Stimulated activated naive CD4-positive, alpha-beta T cell (primary cell): Measurements from ENCODE around the gene THSD1.
"Not testable (repeated sequence)": the region's sequence is repeated elsewhere in the genome, so short reads cannot be mapped to it uniquely, and the experiment has no call there.

Experiments
- DNase-seq, 6 experiments: peaks; one replicate each; lab custom pipeline; 2025; lab: John Stamatoyannopoulos, UW

THSD1 gene

GRCh38 chr13:52411629-52412028 lies 5.7 kb upstream of the THSD1 start:
- no peak for DNase-seq

DNA sequence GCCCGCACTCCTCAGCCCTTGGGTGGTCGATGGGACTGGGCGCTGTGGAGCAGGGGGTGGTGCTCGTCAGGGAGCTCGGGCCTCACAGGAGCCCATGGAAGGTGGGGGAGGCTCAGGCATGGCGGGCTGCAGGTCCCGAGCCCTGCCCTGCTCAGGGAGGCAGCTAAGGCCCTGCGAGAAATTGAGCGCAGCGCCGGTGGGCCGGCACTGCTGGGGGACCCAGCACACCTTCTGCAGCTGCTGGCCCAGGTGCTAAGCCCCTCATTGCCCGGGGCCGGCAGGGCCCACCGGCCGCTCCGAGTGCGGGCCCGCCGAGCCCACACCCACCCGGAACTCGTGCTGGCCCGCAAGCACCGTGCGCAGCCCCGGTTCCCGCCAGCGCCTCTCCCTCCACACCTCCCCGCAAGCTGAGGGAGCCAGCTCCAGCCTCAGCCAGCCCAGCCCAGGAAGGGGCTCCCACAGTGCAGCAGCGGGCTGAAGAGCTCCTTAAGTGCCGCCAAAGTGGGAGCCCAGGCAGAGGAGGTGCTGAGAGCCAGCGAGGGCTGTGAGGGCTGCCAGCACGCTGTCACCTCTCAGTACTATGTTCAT lies 2.2 kb upstream of the THSD1 start:
- DNase-seq = not testable (repeated sequence)

GRCh38 chr13:52407436-52407835 lies 1.5 kb upstream of the THSD1 start:
- not testable (repeated sequence) for DNase-seq

GRCh38 chr13:52406629-52407028 lies 657 bp upstream of the THSD1 start:
- DNase-seq = no peak

DNA sequence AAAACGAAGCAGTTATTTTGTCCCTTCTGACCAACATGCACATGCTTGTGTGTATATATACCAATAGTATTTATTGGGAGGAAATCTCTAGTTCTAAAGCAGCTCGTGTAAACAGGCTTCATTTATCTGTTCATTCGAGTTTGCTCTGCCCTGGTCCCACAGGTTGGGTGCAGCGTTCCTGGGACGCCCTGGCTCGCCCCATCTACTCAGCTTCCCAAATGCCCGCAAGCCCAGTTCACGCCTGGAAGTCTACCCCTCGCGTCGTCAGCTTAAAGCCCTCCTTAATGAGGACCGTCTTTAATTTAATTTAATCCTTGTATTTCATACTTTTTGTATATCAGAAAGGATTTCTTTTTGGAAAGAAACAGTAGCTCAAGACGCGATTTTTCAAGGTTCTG lies 604 bp downstream of the THSD1 start:
- DNase-seq = no peak

DNA sequence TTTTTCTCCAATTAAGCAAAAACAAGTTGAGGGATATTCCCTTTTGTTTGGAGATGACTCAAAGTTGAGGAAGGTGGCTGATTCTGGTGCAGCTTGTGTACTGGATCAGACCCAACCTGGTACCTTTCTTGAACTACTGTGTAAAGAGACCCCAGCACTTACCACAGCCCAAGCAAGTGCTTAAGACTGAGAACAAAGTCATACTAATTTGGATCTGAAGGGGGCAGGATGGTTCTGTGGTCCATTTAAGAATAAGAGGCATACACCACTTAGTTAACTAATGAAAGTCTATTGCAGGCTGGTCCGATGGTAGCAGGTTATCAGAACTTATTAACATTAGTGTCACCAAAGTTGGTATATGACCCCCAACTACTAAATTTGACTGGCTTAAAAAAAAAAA lies 6.3 kb downstream of the THSD1 start:
- DNase-seq = no peak

GRCh38 chr13:52399046-52399445 lies 6.9 kb downstream of the THSD1 start:
- no peak for DNase-seq

DNA sequence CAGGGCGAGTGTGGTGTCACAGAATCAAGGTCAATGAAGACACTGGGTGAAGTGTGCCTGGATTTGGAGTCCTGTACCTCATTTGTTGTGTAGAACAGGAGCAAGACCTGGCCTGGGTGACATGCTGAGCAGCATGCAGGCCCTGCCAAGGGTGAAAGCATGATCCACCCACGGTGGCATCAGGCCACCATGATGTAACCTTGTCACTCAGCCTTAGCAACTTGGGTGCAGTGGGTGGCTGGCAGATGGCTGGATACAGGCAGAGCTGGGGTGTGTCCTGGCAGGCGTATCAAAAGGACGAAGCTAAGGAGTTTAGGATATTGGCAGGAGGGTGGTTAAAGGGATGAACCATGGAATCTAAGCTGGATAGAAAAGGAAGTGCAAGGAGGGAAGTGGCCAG lies 10.3 kb downstream of the THSD1 start:
- DNase-seq = no peak

GRCh38 chr13:52394586-52394985 lies 11.4 kb downstream of the THSD1 start:
- DNase-seq = no peak

DNA sequence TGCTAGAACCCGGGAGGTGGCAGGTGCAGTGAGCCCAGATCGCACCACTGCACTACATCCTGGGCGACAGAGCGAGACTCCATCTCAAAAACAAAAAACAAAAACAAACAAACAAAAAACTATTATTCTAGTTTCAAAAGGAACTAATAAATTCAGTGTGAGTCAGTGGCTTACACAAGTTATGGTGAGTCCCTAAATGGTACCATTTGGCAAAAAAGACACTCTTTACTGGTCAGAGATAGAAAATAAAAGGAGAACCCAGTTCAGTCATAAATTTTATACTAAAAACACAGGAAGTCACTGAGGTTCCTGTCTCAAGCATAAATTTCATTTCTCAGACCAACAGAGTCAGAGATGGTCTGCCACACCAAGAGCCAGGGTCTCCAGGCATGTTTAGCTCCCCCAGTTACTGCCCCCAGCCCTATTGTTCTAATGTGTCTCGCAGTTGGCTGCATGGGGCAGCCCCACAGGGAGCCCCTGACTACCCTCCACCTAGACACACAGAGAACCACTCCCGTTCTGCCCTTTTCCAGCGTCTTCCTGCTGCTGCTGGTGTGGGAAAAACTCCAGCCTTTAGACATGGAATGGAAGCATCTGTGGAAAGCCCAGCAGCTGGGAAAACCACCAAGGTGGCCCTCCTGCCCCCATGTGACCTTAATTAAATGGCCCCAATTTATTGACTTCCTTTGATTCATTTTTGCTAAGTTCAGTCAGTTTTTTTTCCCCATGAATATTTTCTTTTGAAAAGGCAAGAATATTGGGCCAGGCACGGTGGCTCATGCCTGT lies 12.2 kb downstream of the THSD1 start:
- no peak for DNase-seq

DNA sequence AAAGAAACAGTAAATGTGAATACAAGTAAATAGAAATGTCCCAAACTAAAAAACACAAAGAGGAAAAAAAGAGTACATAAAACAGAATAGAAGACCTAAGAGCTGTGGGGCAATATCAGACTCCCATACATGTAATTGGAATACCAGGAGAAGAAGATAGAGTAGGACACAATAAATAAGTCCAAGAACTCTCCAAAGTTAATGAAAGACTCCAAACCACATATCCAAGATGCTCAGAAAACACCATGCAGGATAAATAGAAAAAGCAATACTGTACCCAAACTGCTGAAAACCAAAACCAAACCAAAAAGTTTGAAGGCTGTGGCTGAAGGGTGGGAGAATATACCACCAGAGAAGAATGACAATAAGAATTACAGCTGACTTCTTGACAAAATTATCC lies 18.3 kb downstream of the THSD1 start:
- no peak for DNase-seq

DNA sequence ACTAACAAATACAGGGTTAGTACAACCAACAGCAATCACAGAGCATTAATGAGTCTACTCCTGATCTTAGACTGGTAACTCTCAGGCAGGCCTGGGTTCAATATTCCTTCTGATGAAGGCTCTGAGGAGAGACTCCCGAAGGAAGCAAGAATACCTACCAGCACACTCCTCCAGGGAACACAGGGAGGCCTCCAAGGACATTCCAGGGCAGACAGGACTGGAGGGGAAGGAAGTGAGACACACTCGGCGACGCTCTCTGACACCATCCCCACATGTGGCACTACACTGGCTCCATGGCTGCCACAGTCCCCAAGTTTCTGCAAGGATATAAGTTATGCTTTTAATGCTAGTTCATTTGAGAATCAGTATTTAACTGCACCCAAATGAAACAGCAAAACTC lies 20.1 kb downstream of the THSD1 start:
- no peak for DNase-seq

DNA sequence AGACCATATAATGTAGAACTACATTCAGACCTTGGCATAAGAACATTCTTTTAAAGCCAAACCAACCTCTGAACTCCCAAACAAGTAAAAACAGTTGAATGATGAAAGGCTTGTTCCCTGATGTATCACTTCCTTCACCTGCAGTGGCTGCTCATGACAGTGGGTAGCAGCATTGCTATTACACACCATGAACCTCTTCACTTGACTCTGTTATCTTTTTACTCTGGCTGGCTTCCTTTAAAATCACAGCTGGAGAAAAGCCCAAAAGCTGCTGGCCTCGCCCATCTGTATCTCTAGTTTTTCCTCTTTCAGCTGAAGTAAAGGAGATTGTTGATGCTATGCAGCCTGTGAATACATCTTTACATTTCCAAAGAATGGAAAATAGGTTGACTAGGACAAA lies 22.6 kb downstream of the THSD1 start:
- DNase-seq = no peak

GRCh38 chr13:52378312-52378711 lies 27.7 kb downstream of the THSD1 start:
- no peak for DNase-seq

DNA sequence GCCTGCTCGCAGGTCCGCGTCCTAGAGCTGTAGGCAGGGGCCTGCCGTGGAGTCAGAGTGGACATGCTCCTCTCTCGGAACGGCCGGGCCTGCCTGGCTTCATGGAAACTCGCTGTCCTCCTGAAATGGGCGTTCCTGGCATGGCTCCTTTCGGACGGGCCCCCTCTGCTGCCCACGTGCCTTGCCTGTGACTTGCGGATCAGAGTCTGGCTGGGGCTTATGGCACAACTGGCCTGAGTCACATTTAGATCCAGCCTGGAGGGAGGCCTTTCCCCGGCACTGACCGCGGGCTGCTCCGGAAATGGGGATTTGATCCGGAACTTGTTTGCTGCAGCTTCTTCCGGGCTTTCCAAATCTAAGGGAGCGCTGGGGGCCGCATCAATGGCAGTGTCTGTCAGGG lies 28.1 kb downstream of the THSD1 start:
- DNase-seq = no peak

DNA sequence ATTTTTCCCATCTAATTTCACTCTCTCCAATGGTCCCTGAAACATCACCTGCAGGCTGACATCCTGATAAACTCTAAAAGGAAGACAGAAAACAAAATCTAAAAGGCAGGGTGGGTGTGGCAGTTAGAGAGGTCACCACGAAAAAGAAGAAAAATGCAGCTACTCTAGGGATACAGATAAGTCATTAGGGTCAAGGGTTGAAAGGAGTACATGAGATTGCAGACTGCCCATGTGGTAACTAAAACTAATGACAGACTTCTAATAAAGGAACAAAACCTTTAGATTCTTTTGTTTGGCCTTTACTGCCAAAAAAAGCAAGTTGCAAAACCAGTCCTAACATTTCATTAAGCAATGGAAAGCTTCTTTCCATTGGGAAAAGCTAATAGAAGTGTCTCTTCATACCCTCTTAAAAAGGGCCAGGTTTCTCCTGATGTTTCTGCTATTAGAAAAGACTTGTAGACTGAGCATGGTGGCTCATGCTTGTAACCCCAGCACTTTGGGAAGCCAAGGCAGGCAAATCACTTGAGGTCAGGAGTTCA lies 31.0 kb downstream of the THSD1 start:
- no peak for DNase-seq

DNA sequence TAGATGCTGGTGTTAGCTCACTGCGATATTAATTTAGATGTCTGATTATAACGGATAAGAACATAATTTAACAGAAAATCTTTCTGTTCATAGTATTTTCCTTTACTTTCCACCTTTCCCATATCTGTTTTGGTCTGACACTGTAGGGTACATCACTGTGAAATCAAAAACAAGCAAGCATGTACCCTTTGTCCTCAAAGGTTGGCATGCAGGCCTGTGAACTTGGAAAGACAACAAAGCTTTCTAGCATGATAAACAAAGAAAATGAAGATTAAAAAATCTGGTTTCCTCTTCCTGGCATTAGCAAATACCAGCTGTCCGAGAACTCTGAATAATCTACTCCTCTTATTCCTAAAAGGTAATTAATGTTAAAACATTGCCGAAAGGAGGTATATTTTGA lies 31.6 kb downstream of the THSD1 start:
- DNase-seq = no peak

DNA sequence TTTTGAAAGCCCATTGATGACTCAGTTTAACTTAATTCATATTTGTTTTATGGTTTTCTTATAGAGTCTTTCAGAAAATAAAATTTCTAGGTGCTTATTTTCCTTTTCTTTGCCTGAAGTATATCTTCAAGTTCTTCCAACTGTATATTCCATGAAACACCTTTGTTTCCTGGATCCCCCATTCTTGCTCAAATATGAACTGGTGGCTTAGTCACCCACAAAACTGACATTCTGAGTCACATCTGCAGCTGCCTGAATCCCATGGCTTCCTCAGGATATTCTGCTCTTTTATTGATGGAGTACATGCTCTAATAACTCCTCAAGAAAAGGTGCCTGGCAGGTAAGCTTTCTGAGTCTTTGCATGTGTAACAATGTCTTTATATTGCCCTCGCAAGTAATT lies 32.7 kb downstream of the THSD1 start:
- not testable (repeated sequence) for DNase-seq

DNA sequence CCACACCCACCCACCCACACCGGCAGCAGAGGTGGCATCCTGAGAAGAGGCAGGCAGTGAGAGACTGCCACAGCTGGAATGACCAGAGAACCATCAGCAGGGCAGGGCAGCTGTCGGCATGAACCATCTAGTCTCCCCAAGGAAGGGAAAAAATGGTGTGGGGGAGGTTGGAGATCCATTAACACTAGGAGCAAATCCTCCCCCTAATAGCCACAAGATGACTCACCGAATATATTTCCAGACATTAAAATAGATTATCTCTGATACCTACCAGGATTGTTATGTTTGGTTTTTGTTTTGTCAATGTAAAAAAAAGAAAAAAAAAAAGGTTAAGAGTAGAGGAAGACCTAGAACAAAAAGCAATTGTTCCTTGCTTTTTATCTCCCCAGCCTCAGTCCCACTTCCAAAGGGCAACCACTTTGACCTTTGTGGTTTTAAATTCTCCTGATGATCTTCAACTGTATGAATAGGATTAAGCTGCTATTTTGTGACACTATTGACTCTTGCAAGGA lies 34.2 kb downstream of the THSD1 start:
- DNase-seq = no peak

- DNase-seq = no peak
These were observed 39.7 kb downstream of the THSD1 start for GRCh38 chr13:52366291-52366690.

GRCh38 chr13:52362169-52362887 lies 43.6 kb downstream of the THSD1 start:
- DNase-seq = not testable (repeated sequence)

DNA sequence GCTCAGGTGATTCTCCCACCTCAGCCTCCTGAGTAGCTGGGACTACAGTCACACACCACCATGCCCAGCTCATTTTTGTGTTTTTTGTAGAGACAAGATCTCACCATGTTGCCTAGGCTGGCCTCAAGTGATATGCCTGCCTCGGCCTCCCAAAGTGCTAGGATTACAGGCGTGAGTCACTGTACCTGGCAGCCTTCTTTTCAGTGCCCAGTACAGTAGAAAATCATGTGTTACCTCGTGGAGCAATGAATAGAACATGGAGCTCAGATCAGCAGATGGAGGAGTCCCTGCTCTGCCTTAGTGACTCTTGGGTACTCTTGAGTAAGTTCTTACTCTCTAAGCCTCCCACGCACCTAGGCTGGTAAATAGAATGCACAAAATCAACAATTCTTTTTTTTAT lies 44.7 kb downstream of the THSD1 start:
- no peak for DNase-seq

GRCh38 chr13:52359534-52359933 lies 46.4 kb downstream of the THSD1 start:
- DNase-seq = no peak
